Right atrium auricular region (tissue), 2 donors: ENCODE data around the gene FAM13B. TPM values are rescaled to one million over a fixed set of nuclear protein-coding genes. Genes with fewer than 3 reads are reported as not detected.
"Not testable (repeated sequence)": the region's sequence is repeated elsewhere in the genome, so short reads cannot be mapped to it uniquely, and the experiment has no call there.

Source experiments
- DNase-seq: peaks from one replicate; pipeline ENCODE4 v3.0.0-alpha.2; 2019; ENCODE audit warnings: low spot score
- H3K27ac ChIP-seq, 2 donors: fragments of 200-600 bp; sonication (generic); 1 replicate in 1 of 2; 2 replicates in 1 of 2; pipeline ENCODE4 v1.5.1; 2016 to 2019
- H3K27me3 ChIP-seq, 2 donors: fragments of 200-600 bp; sonication (generic); one replicate each; pipeline versions ENCODE4 v1.5.1 to v1.6.0; 2017 to 2019
- H3K36me3 ChIP-seq: fragments of 200-600 bp; sonication (generic); one replicate; pipeline ENCODE4 v1.5.1; 2016
- H3K4me1 ChIP-seq, 2 donors: fragments of 200-600 bp; sonication (generic); one replicate each; pipeline versions ENCODE4 v1.5.1 to v1.6.0; 2017 to 2019
- H3K4me3 ChIP-seq, 2 donors: fragments of 200-600 bp; sonication (generic); 1 replicate in 1 of 2; 2 replicates in 1 of 2; pipeline ENCODE4 v1.5.1; 2017 to 2019; ENCODE audit warnings: mild to moderate bottlenecking in 1 of 2, moderate library complexity in 1 of 2
- H3K9me3 ChIP-seq, 2 donors: fragments of 200-600 bp; sonication (generic); one replicate each; pipeline ENCODE4 v1.5.1; 2019
- CTCF ChIP-seq, 2 donors: fragments of 200-600 bp; sonication (generic); IDR thresholded peaks; one replicate each; pipeline ENCODE4 v1.5.1; 2019; ENCODE audit warnings: antibody characterized with exemption in 2 of 2
- total RNA-seq, 2 donors: library from RNA; depleted of rRNA; stranded (reverse); fragments of >200 nt; gene quantifications; one replicate each; pipeline ENCODE4 v1.1.0, GENCODE V29; 2016

The FAM13B gene
- total RNA-seq, 2 donors from 2014 or later: 35.9 to 37.1 TPM

- no peak overlapping the region for H3K4me3 ChIP-seq
- H3K36me3 ChIP-seq: peaks cover 15% of the 10 kb centered on the region
- TF ChIP-seq CTCF (IDR thresholded peaks at IDR 0.05): no peak
- no peak overlapping the region for H3K27ac ChIP-seq
- no peaks in the 10 kb centered on the region for H3K27me3 ChIP-seq
- DNase-seq: no peak
- H3K4me1 ChIP-seq: peaks cover 0 to 34% of the 10 kb centered on the region in 2 donors
- no peaks in the 10 kb centered on the region for H3K9me3 ChIP-seq
Observed at GRCh38 chr5:137957948-137958347, 74.9 kb downstream of the FAM13B start.

GRCh38 chr5:137954131-137954879, 78.6 kb downstream of the FAM13B start:
- Histone ChIP-seq H3K4me1 (peaks cover 0 to 25% of the 10 kb centered on the region in 2 donors), H3K27ac (peak overlapping the region; percentile 31 to 69), H3K9me3 (no peaks in the 10 kb centered on the region), H3K4me3 (no peak overlapping the region), H3K36me3 (peaks cover 41% of the 10 kb centered on the region), H3K27me3 (no peaks in the 10 kb centered on the region)
- no peak for DNase-seq
- no peak for TF ChIP-seq CTCF (IDR thresholded peaks at IDR 0.05)

GRCh38 chr5:137945825-137946224, 87.1 kb downstream of the FAM13B start:
- Histone ChIP-seq H3K4me1 (no peaks in the 10 kb centered on the region), H3K27ac (no peak overlapping the region), H3K36me3 (peaks cover 97% of the 10 kb centered on the region), H3K27me3 (no peaks in the 10 kb centered on the region), H3K4me3 (no peak overlapping the region), H3K9me3 (no peaks in the 10 kb centered on the region)
- TF ChIP-seq CTCF (IDR thresholded peaks at IDR 0.05): no peak
- DNase-seq: no peak

- not testable (repeated sequence) for H3K27me3 ChIP-seq, DNase-seq, H3K27ac ChIP-seq, H3K4me1 ChIP-seq, H3K9me3 ChIP-seq, H3K4me3 ChIP-seq
- H3K36me3 ChIP-seq: peaks cover 97% of the 10 kb centered on the region
Observed at GRCh38 chr5:137944280-137944679, 88.6 kb downstream of the FAM13B start.

GRCh38 chr5:137939331-137939730, 93.5 kb downstream of the FAM13B start:
- Histone ChIP-seq H3K4me3 (no peak overlapping the region), H3K27ac (no peak overlapping the region), H3K27me3 (no peaks in the 10 kb centered on the region), H3K36me3 (peaks cover 73% of the 10 kb centered on the region), H3K9me3 (no peaks in the 10 kb centered on the region), H3K4me1 (peaks cover 0 to 4% of the 10 kb centered on the region in 2 donors)
- TF ChIP-seq CTCF (IDR thresholded peaks at IDR 0.05): no peak
- DNase-seq: no peak

GRCh38 chr5:137938751-137939143, 94.1 kb downstream of the FAM13B start:
- H3K36me3 ChIP-seq: peaks cover 67% of the 10 kb centered on the region
- no peaks in the 10 kb centered on the region for H3K27me3 ChIP-seq
- no peak for DNase-seq
- TF ChIP-seq CTCF (IDR thresholded peaks at IDR 0.05): no peak
- no peak overlapping the region for H3K4me3 ChIP-seq
- H3K9me3 ChIP-seq: no peaks in the 10 kb centered on the region
- H3K4me1 ChIP-seq: peaks cover 0 to 6% of the 10 kb centered on the region in 2 donors
- no peak overlapping the region for H3K27ac ChIP-seq
